HG02623 (cell line): ENCODE measurements around the gene CLCN1.

Experiments
- ATAC-seq: cut with Tn5 transposase; IDR thresholded peaks from one replicate; pipeline ENCODE4 v1.9.1; 2021; ENCODE audit warnings: moderate library complexity; ENCODE audit not compliant: unreplicated experiment

The CLCN1 gene

GRCh38 chr7:143292876-143293275 is 23.0 kb upstream of the CLCN1 start:
- ATAC-seq = no peak

GRCh38 chr7:143295870-143296269 is 20.0 kb upstream of the CLCN1 start:
- no peak for ATAC-seq

GRCh38 chr7:143296686-143297085 is 19.2 kb upstream of the CLCN1 start:
- ATAC-seq = no peak

- no peak for ATAC-seq
These were observed 16.6 kb upstream of the CLCN1 start for GRCh38 chr7:143299346-143299745.

GRCh38 chr7:143299840-143300239 is 16.1 kb upstream of the CLCN1 start:
- no peak for ATAC-seq

GRCh38 chr7:143300959-143301935 is 14.7 kb upstream of the CLCN1 start:
- ATAC-seq = no peak

- no peak for ATAC-seq
These were observed 12.2 kb upstream of the CLCN1 start for GRCh38 chr7:143303733-143304132.

- no peak for ATAC-seq
These were observed 11.0 kb upstream of the CLCN1 start for GRCh38 chr7:143304938-143305337.

- no peak for ATAC-seq
These were observed 10.4 kb upstream of the CLCN1 start for GRCh38 chr7:143305423-143306070.

- ATAC-seq = no peak
These were observed 7.3 kb upstream of the CLCN1 start for GRCh38 chr7:143308632-143309031.

- ATAC-seq = no peak
These were observed 1.8 kb upstream of the CLCN1 start for GRCh38 chr7:143314127-143314526.

GRCh38 chr7:143316492-143316891 is 581 bp downstream of the CLCN1 start:
- no peak for ATAC-seq

- ATAC-seq = no peak
These were observed 2.8 kb downstream of the CLCN1 start for GRCh38 chr7:143318661-143319060.

- no peak for ATAC-seq
These were observed 4.7 kb downstream of the CLCN1 start for GRCh38 chr7:143320620-143321019.

- ATAC-seq = no peak
These were observed 5.3 kb downstream of the CLCN1 start for GRCh38 chr7:143321242-143321641.

GRCh38 chr7:143321734-143322133 is 5.8 kb downstream of the CLCN1 start:
- ATAC-seq = no peak

- ATAC-seq = no peak
These were observed 7.1 kb downstream of the CLCN1 start for GRCh38 chr7:143322760-143323633.

GRCh38 chr7:143323653-143324052 is 7.7 kb downstream of the CLCN1 start:
- ATAC-seq = no peak

- no peak for ATAC-seq
These were observed 9.3 kb downstream of the CLCN1 start for GRCh38 chr7:143325240-143325639.

GRCh38 chr7:143327903-143328302 is 12.0 kb downstream of the CLCN1 start:
- ATAC-seq = peak; percentile 61

- no peak for ATAC-seq
These were observed 13.7 kb downstream of the CLCN1 start for GRCh38 chr7:143329471-143330170.
